Measurements from ENCODE around the gene KIZ.
A peak's percentile ranks its signal among the peaks of the same experiment; 100 is the strongest.

The KIZ gene

GRCh38 chr20:21214431-21214830, 88.5 kb downstream of the KIZ start:
- no peak overlapping the region for H3K4me3 ChIP-seq (ENCODE audit: low read depth, low read length)
- no peak for TF ChIP-seq CTCF (conservative IDR thresholded peaks at IDR 0.05; ENCODE audit: low read depth, low read length)
- peak; percentile 12 for DNase-seq (ENCODE audit: low read depth)

- no peak for DNase-seq (ENCODE audit: low read depth)
- TF ChIP-seq CTCF (conservative IDR thresholded peaks at IDR 0.05; ENCODE audit: low read depth, low read length): no peak
- H3K4me3 ChIP-seq (ENCODE audit: low read depth, low read length): no peak overlapping the region
Measured at GRCh38 chr20:21219686-21220085, 93.8 kb downstream of the KIZ start.

- no peak for TF ChIP-seq CTCF (conservative IDR thresholded peaks at IDR 0.05; ENCODE audit: low read depth, low read length)
- no peak overlapping the region for H3K4me3 ChIP-seq (ENCODE audit: low read depth, low read length)
- DNase-seq (ENCODE audit: low read depth): no peak
Measured at GRCh38 chr20:21224217-21224616, 98.3 kb downstream of the KIZ start.

- peak overlapping the region; percentile 12 for H3K4me3 ChIP-seq (ENCODE audit: low read depth, low read length)
- no peak for TF ChIP-seq CTCF (conservative IDR thresholded peaks at IDR 0.05; ENCODE audit: low read depth, low read length)
- DNase-seq (ENCODE audit: low read depth): peak; percentile 41
Measured at GRCh38 chr20:21225215-21225947, 99.5 kb downstream of the KIZ start.

GRCh38 chr20:21228511-21228910, 102.6 kb downstream of the KIZ start:
- no peak overlapping the region for H3K4me3 ChIP-seq (ENCODE audit: low read depth, low read length)
- TF ChIP-seq CTCF (conservative IDR thresholded peaks at IDR 0.05; ENCODE audit: low read depth, low read length): no peak
- DNase-seq (ENCODE audit: low read depth): no peak

- no peak for TF ChIP-seq CTCF (conservative IDR thresholded peaks at IDR 0.05; ENCODE audit: low read depth, low read length)
- DNase-seq (ENCODE audit: low read depth): no peak
- H3K4me3 ChIP-seq (ENCODE audit: low read depth, low read length): no peak overlapping the region
Measured at GRCh38 chr20:21229163-21229562, 103.3 kb downstream of the KIZ start.

GRCh38 chr20:21230220-21230619, 104.3 kb downstream of the KIZ start:
- TF ChIP-seq CTCF (conservative IDR thresholded peaks at IDR 0.05; ENCODE audit: low read depth, low read length): no peak
- DNase-seq (ENCODE audit: low read depth): no peak
- no peak overlapping the region for H3K4me3 ChIP-seq (ENCODE audit: low read depth, low read length)
